GM18861 (cell line): Measurements from ENCODE around the gene MRRF.

Experiments used
- ATAC-seq: cut with Tn5 transposase; IDR thresholded peaks from one replicate; pipeline ENCODE4 v1.9.1; 2021; ENCODE audit not compliant: unreplicated experiment

Gene MRRF, protein sequence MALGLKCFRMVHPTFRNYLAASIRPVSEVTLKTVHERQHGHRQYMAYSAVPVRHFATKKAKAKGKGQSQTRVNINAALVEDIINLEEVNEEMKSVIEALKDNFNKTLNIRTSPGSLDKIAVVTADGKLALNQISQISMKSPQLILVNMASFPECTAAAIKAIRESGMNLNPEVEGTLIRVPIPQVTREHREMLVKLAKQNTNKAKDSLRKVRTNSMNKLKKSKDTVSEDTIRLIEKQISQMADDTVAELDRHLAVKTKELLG

DNA sequence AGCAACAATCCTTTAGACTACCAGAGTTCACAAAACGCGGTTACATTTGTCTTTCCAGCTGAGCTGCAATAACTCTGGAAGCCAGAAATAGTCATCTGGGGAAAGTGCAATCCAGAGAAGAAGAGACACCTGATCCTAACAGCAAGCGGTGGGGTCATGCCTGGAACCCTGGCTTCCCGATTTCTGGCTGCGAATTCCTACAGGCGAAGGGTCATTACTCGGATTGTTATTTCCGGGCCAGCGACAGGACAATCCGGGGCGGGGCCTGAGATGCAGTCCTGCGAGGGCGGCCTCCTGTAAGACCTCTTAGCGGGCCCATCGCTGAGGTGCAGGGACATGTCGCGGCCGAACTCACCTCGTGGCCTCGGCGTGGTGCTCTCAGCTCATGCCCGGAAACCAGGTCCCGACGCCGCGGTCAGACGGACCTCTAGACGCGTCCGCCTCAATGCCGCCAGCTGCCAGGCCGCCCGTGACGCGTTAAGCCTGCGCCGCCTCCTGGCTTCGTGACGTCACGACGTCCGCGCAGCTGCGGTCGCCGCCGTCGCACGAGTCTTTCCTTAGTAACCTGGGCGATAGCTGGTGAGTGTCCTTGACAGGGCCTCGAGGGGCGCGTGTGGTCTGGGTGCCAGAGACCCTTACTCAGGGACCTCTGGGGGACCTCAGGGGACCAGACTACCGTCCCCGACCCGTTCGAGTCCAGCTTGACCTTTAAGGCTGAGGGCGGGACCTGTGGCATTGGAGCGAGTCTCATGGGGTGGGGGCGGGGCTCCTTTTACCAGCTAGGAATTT is at the start of gene MRRF, which contains the start of gene RBM18:
MRRF (plus strand) TSS at position 523 of the 789 bp plus-strand sequence. CDS start 6,010 bp downstream, outside the sequence.
RBM18 (minus strand) TSS at position 481 of the 789 bp plus-strand sequence. CDS start 3,348 bp downstream, outside the sequence.
- ATAC-seq = peak; percentile 76

DNA sequence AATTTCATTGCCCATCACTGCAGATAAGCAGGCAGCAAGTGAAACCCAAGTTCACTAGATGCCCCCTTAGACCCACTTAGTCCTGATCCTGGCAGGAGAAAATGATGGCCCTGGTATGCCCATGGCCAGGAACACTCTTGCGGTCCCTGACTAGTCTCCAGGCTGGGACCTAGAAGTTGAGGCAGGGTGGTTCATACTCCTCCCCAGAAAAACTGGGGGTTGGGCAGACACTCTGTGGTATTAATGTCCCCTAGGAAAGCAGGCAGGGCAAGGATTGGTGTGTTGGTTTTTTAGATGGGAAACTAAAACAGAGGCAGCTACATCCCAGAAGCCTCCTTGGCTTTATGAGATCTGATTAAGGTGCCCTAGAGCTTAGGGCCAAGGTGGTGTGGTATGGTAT is 49.0 kb upstream of the MRRF start:
- ATAC-seq = no peak

DNA sequence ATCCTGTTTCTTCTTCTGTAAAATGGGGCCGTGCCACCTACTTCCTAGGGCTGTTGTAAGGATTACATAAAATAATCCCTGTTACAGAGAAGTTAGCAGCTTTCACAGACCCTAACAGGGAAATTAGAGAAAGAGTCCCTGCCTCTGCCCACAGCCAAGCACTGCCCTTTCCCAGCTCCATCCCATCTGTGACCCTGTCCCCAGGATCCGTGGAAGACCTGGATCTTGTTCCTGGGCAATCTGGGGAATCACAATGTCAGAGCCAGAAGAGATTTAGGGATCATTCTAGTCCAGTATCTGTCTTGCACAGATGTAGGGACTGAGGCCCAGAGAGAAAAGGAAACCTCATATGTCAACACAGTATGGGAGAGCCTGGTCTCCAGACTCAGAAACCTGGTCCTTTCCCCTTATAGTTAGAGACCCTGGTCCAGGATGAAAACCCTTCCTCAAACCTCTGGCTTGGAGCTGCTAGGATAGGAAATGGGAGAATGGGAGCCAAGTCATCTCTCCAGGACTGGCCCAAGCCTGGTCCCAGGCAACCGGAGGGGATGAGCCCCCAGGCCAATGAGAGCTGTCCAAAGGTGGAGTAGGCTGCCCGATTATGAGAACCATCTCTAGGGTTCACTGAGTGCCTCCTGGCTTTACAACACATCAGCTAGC is 48.4 kb upstream of the MRRF start:
- no peak for ATAC-seq

DNA sequence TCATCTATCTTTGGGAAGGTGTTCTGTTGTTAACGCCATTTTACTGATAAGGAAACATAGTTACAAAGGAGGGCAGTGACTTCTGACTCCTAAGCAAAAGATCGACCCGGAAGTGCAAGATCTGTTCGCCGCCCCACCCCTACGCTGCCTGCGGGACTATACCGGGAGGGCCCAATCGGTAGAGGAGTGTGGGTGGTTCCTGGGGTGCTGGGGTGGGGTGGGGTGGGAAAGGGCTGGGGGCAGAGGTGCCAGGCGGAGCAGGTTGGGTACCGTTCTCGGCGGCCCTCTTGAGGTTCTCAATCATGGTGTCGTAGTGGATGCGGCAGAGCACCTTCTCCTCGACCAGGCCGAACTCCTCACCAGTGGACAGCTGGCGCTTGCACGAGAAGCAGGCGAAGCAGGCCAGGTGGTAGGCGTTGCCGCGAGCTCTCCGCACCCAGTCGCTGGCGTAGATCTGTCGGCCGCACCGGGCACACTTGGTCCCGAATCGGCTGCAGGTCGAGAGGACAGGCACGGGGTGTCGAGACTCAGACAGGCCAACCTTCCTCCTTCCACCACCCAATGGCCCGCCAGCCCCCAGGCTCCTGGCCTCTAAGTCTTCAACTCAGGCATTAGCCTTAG is 47.8 kb upstream of the MRRF start:
- ATAC-seq = no peak

DNA sequence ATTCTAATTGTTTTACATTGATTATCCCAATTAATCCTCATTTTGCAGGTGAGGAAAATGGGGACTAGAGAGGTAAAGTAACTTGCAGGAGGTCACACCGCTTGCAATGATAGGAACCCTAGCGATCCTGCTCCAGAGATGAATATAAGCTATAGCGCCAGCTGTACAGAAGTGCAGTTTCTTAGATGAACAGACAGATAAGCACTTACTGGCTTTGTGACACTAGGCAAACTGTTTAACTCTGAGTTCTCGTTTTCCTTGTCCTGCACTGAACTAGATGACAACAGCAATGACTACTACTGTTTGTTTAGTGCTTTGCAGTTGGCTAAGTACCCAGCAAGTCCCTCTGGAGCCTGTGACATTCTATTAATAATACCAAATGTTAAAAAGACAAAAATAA is 47.0 kb upstream of the MRRF start:
- no peak for ATAC-seq

DNA sequence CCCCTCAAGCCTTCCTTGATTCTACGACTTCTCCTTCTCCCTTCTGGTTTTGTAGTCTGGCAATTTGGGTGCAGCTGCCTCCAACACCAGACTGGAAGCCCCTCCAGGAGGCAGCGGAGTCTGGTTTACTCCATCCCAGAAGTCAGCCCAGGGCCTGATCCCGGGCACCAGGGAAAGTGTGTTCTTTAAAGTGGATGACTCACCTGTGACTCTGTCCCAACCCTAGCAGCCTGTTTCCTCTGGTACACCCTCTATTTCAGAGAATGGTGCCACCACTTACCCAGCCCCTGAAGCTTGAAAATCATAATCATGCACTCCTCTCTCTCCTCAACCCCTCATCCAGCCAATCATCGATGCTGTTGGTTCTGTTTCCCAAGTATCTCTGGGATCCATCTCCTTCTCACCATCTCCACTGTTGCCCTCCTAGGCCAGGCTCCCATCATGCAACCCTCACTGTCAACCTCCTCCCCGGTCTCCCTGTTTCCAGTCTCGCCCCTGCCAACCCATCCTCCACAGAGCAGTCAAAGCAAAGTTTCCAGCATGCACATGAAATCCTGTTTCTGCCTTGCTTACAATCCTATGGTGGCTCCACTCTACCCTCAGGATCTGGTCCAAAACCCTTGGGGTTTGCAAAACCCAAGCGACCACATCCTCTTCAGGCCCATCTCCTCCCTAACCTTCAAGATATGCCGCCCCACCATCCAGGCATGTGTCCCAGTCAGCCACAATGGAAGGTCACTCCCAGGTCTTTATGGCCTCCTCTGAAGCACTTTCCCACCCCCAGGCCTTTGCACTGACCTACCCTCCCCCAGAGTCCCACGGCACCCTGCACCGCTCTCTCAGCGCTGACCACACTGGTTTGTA is 46.4 kb upstream of the MRRF start:
- no peak for ATAC-seq

DNA sequence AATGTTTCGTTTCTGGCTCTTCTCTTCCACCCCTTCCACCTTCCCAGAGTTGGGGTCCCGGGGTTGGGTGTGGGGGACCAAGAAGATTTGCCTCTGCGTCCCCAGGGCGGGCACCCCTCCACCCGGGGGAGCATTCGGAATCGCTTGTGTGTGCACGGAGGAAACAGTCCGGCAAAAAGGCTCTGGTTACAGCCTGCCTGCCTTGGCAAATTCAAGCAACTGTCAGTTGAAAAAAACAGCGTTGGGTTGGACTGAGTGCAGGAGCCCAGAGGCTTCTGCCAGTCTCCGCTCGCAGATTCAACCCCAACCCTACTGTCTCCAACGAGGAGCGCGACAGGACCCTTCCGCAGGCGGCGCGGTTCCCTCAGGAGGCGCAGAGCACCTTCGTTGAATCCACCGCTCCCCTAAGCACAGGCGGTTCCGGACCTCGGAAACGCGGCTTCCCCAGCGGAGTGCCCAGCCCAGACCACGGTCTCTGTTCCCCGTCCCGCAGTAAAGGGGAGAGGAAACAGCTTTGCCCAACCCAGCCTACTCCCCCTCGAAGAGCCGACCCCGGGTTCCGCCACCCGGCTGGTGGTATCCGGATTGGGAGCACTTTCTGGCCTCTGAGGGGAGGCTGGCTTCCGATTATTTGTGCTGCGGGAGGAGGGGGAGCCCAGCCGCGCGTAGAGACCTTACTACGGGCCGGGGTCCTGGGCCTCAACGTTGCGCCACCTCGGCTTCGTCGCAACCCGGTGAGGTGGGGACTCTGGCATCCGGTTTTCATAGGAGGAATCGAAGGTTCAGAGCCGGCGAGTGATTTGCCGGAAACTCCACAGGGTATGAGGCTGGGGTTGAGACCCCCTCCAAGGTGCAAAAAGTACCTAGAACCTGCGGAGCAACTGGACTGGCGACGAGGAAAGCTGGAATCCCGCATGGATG is 45.5 kb upstream of the MRRF start:
- no peak for ATAC-seq

DNA sequence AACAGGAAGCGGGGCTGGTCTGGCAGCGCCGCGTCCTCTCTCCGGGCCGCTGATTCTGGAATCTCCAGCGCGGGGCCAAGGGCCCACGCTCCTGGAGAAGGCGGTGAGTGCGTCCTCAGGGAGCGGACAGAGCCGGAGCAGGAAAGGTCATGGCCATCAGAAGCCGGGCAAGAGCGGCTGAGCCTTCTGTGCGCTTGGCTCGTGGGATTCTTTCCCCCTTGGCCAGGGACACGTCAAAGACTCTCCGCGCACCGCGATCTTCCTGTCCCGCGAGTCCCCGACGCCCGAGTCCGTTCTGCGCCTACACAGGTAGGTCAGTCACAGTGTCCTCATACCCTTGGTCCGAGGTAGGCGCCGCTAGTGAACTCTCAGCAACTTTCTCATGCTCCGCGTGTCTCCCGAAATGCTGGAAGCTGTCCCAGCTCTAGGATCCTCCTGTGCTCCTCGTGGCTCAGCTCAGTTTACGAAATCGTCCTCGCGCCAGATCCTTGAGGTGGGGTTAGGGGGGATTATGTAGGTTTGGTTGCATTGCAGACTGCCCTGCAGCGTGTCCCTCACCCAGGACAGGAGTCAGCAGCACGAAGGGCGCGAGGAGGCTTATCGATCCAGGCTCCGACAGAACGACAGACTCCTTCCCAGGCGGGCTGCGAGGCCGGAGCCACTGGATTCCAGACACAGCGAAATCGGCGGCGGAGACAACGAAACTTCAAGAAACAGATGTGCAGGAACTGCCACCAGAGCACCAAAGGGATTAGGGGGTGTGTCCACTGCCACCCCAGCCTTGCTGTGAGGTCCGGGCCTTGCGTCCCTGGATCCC is 44.6 kb upstream of the MRRF start:
- ATAC-seq = no peak

DNA sequence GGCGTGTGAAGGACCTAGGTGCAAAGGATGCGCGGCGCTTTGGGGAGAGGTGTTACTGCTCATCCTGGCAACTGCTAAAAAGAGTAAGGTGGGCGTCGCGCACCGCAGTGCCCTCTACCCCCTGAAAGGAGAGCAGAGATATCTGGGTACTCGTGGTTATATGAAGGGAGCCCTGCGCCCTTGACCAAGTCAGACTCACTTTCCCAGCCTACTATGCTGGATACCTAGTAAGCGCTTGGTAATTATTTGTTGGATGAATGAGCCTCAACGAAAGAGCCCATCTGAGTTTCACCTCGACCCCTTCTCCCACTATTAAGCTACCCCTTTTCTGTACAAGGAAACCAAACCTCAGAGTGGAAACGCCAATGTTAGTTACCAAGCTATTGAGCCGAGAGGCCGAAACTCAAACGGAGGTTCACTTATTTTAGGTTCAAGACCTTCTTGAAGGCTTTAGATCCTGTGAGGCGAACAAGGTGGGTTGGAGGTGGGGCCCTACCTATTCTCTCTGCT is 44.0 kb upstream of the MRRF start:
- no peak for ATAC-seq

DNA sequence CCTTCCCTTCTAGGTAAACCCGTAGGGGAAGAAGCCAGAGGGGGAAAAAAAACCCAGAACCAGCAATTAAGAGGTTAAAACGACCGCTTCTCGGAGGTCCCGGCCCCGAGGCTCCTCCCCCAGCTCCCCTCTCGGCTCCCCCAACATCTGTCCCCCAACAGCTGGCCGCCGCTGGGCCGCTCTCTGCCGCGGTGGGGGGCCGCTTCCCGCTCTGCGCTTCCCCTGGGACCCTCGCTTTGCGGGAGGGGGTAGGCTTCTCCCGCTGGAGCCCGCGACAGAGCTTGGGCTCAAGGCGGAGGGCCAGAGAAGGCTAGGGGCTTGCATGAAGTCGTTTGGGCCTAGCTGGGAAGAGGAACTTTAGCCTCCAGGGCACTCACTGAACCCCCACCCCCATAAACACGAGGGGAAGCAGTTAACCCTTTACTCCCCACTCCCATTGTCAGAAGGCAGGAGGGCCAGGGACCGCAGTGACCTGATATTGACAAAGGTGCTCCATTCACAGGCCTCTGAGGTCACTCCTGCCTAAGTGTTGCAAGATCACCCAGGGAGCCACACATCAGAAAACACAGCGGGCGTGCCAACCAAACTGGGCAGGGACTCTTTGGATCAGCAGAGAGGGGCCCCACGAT is 43.4 kb upstream of the MRRF start:
- no peak for ATAC-seq

DNA sequence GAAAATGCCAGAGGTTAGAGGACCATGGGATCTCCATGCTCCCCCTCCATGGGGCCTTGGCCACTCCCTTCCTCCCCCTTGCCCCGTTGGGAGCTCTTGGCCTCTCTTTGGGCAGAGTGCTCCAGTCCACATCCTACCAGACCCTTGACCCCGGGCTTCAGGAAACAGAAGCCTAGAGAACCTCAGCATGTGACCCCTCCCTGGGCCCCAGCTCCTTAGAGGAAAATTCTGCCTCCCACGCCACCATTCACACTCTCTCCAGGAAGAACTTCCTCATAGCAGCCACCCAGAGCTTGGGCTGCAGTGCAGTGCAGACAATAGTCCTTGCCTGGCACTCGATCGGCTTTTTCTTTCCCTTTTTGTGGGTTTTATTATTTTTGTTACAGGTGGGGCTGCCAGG is 41.9 kb upstream of the MRRF start:
- ATAC-seq = no peak

DNA sequence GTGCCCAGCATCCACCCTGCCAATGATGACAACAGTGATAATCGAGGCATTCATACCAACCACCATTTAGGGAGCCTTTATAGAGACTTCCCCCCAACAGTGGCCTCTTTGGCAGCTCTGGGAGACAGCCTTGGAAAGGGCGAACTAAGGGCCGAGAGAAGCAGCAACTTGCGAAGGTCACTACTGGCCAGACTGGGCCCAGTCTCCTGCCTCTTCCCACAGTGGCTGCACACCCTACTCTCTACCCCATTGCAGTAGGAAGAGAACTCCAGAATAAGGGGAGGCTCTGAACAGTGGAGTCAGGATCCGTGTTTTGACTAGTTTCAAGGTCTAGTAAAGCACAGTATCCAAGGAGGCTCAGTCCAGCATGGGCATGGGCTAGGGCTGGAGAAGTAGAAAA is 41.2 kb upstream of the MRRF start:
- ATAC-seq = no peak

DNA sequence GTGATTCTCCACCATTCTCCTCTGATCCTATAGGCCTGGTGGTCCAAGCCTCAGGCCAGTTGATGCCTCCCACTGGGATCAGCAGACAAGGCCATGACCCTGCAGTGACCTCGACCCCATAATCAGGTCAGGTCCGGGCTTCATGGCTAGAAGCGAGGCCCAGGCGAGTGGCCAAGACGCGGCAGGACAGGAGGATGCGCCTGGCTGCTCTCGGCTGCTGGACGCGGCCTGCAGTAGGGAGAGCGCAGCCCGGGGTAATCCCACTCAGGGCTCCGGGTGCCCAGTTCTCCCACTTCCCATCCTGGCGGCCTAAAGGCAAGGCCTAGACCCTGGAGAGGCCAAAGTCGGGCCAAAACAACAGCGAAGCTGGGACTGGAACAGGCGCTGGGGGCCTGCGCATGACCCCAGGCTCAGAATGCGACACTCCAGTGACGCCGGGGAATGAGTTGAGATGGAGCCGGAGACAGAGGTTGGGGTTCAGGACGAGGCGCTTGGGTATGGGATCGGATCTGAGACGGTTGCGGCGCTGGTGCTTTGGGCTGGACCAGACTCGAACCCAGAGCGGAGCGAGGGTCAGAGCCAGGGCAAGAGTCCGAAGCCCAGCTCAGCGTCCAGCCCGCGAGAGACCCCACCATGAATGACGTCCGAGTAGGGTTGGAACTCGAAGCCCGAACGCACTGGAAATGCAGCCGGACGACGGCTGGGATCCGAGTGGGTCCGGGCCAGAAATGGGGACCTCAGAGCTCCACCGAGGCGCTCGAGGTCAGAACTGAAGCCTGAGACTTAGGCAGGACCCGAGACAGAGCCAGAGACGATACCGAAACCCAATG is 39.2 kb upstream of the MRRF start:
- ATAC-seq = no peak

DNA sequence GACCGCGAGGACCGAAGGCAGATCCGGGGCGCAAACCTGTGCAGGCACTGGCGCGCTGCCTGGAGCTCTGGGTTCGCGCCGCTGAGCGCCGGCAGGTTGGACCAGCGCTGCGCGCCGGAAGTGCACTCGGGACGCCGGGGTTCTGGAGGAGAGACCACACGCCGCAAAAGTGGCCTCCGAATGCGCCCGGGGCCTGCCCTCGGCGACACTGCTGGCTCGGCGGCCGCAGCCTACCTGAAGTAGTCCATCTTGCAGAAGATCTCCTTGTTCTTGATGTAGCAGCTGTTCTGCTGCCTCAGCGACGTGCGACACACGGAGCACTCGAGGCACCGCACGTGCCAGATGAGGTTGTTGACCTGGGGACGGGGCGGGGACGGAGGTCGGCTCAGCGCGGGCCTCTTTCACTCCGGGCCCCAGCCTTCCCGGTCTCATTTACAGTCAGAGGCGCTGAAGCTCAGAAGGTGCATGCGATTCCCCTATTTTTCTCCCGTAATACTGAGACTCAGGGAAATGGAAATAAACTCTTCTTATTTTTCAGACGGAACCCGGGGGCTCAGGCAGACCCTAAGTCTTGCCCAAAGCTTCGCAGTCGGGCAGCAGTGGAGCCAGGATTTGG is 38.4 kb upstream of the MRRF start:
- no peak for ATAC-seq

DNA sequence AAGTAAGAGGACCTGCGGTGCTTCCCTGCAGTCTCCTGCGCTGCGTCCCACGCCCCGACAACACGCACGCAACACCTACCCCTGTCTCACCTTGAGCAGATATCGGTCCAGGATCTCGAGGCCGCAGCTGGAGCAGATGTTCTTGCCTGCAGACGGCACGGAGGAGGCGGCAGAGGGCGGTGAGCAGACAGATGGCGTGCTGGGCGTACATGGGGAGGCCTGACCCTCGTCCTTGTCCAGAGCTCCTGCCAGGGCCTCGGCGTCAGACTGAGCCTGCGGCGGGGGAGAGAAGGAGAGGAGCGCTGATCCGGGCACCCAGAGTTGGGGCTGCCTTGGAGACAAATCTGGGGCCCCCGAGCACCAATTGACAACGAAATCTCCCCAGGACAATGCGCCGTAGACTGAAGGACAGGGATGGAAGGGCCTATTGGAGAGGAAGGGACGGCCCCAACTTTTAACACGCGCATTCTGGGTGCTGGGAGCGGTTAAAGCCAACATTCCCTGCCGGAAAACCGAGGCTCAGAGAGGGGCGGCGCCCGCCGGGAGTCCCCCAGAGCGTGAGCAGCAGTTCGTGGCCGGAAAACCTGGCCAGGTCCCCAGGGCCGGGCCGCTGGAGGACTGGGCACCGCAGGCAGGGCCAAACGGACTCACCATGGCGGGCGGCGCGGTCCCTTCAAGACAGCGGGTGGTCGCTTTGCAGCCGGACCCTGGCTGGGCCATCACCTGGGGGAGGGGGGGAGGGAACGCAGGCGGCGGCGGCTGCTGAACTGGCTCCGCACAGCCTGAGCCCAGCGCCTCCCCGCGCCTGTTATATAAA is 37.7 kb upstream of the MRRF start:
- ATAC-seq = no peak

DNA sequence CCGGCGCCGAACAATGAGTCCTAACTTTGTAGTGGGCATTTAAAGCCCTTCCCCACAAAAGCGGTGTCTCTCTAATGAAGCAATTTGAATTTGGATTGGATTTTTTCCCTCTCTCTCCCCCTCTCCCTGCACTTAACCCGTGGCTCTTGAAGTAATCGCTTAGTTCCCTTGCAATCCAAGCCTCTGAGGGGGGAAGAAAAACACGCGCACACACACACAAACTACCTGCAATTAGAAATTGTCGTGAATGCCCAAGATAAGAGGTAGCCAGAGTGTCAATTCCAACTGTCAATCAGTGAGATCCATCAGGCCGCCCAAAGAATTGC is 37.1 kb upstream of the MRRF start:
- ATAC-seq = no peak
